Lung (tissue), 12 donors: ENCODE results near the gene PALD1. TPM values are rescaled to one million over a fixed set of nuclear protein-coding genes. Genes with fewer than 3 reads are reported as not detected.

ENCODE experiments used
- ATAC-seq: fragments of 200-7000 bp; cut with Tn5 transposase; one replicate; pipeline ENCODE4 v1.9.1; 2020; ENCODE audit warnings: moderate number of reproducible peaks; ENCODE audit not compliant: insufficient read depth, low FRiP score
- DNase-seq, 3 donors: peaks; one replicate each; pipeline ENCODE4 v3.0.0-alpha.2; 2013 to 2017
- H3K27ac ChIP-seq, 2 donors: one replicate each; pipeline ENCODE4 v1.5.1; 2013; ENCODE audit warnings: mild to moderate bottlenecking in 2 of 2, moderate library complexity in 2 of 2, control low read depth in 1 of 2, inconsistent platforms in 1 of 2, low read depth in 1 of 2, low read length in 1 of 2
- H3K27me3 ChIP-seq, 3 donors: one replicate each; pipeline ENCODE4 v1.5.1; 2013; ENCODE audit warnings: low read length in 2 of 3; ENCODE audit not compliant: control insufficient read depth in 3 of 3, insufficient read depth in 3 of 3
- H3K36me3 ChIP-seq, 4 donors: one replicate each; pipeline ENCODE4 v1.5.1; 2013; ENCODE audit warnings: low read length in 4 of 4, mild to moderate bottlenecking in 1 of 4, moderate library complexity in 1 of 4; ENCODE audit not compliant: control insufficient read depth in 4 of 4, insufficient read depth in 4 of 4
- H3K4me1 ChIP-seq, 5 donors: one replicate each; pipeline ENCODE4 v1.5.1; 2013; ENCODE audit warnings: low read length in 5 of 5, mild to moderate bottlenecking in 2 of 5, moderate library complexity in 1 of 5; ENCODE audit not compliant: control insufficient read depth in 5 of 5, insufficient read depth in 5 of 5
- H3K4me3 ChIP-seq: one replicate; pipeline ENCODE4 v1.5.1; 2013; ENCODE audit warnings: mild to moderate bottlenecking, control low read depth, moderate library complexity
- H3K9ac ChIP-seq, 2 donors: one replicate each; pipeline ENCODE4 v1.5.1; 2013; ENCODE audit warnings: low read length in 2 of 2, control low read depth in 1 of 2; ENCODE audit not compliant: insufficient read depth in 1 of 2
- H3K9me3 ChIP-seq, 4 donors: one replicate each; pipeline ENCODE4 v1.5.1; 2013; ENCODE audit warnings: low read length in 3 of 4, mild to moderate bottlenecking in 1 of 4, moderate library complexity in 1 of 4; ENCODE audit not compliant: control insufficient read depth in 4 of 4, insufficient read depth in 3 of 4
- WGBS, 2 donors: extraction: QIAGEN DNeasy Blood & Tissue Kit; methylation state at CpG; one replicate each; pipeline ENCODE4 v1.1.7; 2013; 5-methylcytosine and 5-hydroxymethylcytosine counted together
- polyA plus RNA-seq, 2 donors: library from polyadenylated mRNA; stranded (reverse); fragments of 200-250 nt; gene quantifications; one replicate each; pipeline ENCODE4 v1.2.1, GENCODE V29; 2013
- total RNA-seq, 2 donors: library from RNA; depleted of rRNA in 1 of 2; stranded (reverse); fragments of >200 nt in 1 of 2; gene quantifications; one replicate each; pipeline ENCODE4 v1.2.1, GENCODE V29; 2014 to 2021
- TF ChIP-seq, protein P1 (sequence below): IDR thresholded peaks from 2 replicates; pipeline ENCODE4 v1.5.1; 2012; ENCODE audit warnings: mild to moderate bottlenecking; ENCODE audit errors: control extremely low read depth, extremely low read depth
- donor health status: control.
- donor health status: control.
- donor health status: Bipolar disorder and iron deficiency.
- donor health status: healthy.
- donor health status: DM: yes; HTN: yes; CAD: no.

PALD1 gene
- total and polyA plus RNA-seq, 4 donors, result 10.5 to 19.7 (median 15.6) TPM

DNA sequence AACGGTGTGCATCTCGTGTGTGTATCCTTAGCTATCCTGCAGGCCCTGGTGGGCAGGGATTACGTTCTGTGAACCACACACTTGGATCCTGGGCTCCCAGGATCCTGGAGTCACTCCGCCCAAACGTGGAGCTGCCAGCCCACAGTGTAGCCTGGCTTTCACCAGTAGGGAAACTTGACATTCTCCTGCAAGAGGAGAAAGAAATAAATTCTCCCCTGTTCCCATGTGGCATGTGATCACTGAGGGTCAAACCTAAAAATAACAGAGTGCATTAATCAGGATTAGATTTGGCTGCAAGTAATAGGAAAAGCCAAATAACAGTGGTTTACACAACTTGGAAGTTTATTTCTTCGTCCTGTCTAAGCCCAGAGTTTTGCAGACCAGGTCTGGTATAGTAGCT, 32.3 kb downstream of the PALD1 start:
- Histone ChIP-seq H3K36me3 (no peaks in the 10 kb centered on the region), H3K9ac (no peak overlapping the region), H3K4me3 (no peak overlapping the region), H3K4me1 (peaks cover 11 to 79% (median 51%) of the 10 kb centered on the region in 5 donors), H3K27ac (peak overlapping the region in 1 of 2 donors; percentile 89), H3K9me3 (no peaks in the 10 kb centered on the region), H3K27me3 (no peaks in the 10 kb centered on the region)
- WGBS, 2 donors, result 62 to 63% methylated on average over 6 of the region's 6 CpGs
- ATAC-seq (no peak), DNase-seq (no peak)
- TF ChIP-seq, protein P1, sequence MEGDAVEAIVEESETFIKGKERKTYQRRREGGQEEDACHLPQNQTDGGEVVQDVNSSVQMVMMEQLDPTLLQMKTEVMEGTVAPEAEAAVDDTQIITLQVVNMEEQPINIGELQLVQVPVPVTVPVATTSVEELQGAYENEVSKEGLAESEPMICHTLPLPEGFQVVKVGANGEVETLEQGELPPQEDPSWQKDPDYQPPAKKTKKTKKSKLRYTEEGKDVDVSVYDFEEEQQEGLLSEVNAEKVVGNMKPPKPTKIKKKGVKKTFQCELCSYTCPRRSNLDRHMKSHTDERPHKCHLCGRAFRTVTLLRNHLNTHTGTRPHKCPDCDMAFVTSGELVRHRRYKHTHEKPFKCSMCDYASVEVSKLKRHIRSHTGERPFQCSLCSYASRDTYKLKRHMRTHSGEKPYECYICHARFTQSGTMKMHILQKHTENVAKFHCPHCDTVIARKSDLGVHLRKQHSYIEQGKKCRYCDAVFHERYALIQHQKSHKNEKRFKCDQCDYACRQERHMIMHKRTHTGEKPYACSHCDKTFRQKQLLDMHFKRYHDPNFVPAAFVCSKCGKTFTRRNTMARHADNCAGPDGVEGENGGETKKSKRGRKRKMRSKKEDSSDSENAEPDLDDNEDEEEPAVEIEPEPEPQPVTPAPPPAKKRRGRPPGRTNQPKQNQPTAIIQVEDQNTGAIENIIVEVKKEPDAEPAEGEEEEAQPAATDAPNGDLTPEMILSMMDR, result no peak

DNA sequence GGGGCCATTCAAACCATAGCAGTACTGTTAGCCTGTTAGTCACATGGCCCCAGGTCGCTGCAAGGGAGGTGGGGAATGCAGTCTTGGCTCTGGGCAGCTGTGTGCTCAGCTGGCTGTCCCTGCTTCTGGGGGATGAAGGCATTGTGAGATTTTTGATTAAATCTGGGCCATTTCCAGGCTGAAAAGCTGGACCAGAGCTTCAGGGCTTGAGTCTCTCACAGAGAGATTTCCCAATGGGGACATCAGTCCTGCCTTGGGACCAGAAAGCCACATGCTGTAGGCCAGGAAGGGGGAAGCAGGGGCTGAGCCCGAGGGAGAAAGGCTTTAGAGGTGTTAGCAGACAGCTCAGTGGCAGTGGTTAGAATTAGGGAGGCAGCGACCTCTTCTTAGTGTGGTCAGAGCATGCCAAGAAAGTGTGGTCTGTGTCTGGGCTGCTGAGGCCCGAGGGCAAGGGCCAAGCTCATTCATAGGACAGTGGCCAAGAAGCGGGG, 33.6 kb downstream of the PALD1 start:
- TF ChIP-seq, protein P1, result no peak
- H3K9me3 ChIP-seq, result no peaks in the 10 kb centered on the region
- peaks cover 11 to 79% (median 45%) of the 10 kb centered on the region in 5 donors for H3K4me1 ChIP-seq
- no peaks in the 10 kb centered on the region for H3K27me3 ChIP-seq
- no peak for ATAC-seq
- DNase-seq, result peak; percentile 72 to 87 (median 86)
- H3K36me3 ChIP-seq, result no peaks in the 10 kb centered on the region
- WGBS, 2 donors, result 58 to 70% methylated on average over 5 of the region's 5 CpGs
- no peak overlapping the region for H3K4me3 ChIP-seq
- H3K9ac ChIP-seq, result no peak overlapping the region
- H3K27ac ChIP-seq, result peak overlapping the region in 1 of 2 donors; percentile 8

DNA sequence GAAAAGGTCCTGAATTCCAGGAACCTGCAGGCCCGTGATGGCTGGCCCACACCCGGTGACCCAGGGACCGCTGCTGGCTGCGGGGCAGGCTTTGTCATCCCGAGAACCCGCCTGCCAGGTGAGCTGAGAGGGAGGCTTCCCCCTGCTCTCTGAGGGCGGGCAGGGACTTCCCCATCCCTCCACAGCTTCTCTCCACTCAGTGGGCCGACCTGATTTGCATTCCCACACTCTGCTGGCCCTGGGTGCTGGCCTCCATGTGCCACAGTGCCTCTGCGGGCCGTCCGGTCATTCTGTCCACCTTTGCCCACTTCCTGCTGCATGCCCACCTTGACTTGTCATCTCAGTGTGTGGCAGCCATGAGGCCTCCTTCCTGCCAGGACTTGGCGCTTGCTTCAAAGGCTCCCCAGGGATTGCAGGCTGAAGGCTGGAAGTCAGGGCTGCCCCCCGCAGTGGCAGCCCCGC, 35.3 kb downstream of the PALD1 start:
- WGBS, 2 donors, result 57 to 81% methylated on average over 14 of the region's 14 CpGs
- no peak for DNase-seq
- Histone ChIP-seq H3K27me3 (no peaks in the 10 kb centered on the region), H3K27ac (no peak overlapping the region), H3K36me3 (no peaks in the 10 kb centered on the region), H3K4me3 (no peak overlapping the region), H3K9me3 (no peaks in the 10 kb centered on the region), H3K9ac (no peak overlapping the region), H3K4me1 (peaks cover 11 to 63% (median 34%) of the 10 kb centered on the region in 5 donors)
- TF ChIP-seq, protein P1, result no peak
- no peak for ATAC-seq

DNA sequence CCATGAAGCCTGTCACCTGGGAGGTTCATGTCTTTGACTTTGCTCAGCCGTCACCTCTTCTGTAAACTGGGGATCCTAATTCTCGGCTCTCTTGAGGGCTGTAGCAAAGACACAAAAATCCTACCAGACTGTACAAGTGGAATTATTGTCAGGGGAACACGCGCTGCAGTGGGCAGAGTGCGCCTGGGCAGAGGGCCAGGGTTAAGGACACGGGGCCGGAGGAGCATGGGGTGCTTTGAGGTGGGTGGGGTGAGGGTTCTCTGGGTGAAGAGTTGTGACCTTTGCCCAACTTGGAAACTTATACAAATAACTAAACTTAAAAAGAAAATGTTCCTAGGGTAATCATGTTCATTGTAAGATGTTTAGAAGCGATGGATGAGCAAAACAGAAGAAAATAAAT, 36.0 kb downstream of the PALD1 start:
- Histone ChIP-seq H3K4me1 (peaks cover 11 to 55% (median 29%) of the 10 kb centered on the region in 5 donors), H3K9ac (no peak overlapping the region), H3K27me3 (no peaks in the 10 kb centered on the region), H3K27ac (no peak overlapping the region), H3K9me3 (no peaks in the 10 kb centered on the region), H3K4me3 (no peak overlapping the region), H3K36me3 (no peaks in the 10 kb centered on the region)
- TF ChIP-seq, protein P1, result no peak
- 61 to 83% methylated on average over 8 of the region's 8 CpGs for WGBS, 2 donors
- DNase-seq (no peak), ATAC-seq (no peak)
